IMR-90 (cell line): Measurements from ENCODE around the gene FUS.

Experiments used
- BHLHE40 ChIP-seq: fragments of 150-350 bp; IDR thresholded peaks from 2 replicates; pipeline ENCODE4 v1.6.1; 2016; ENCODE audit warnings: mild to moderate bottlenecking, low read depth, low read length
- CEBPB ChIP-seq: IDR thresholded peaks from 2 replicates; pipeline ENCODE4 v1.6.1; 2012; ENCODE audit warnings: low read depth, low read length, improper control_type of control experiment
- CTCF ChIP-seq: conservative IDR thresholded peaks from 2 replicates; pipeline ENCODE4 v1.5.1; 2012; ENCODE audit warnings: mild to moderate bottlenecking, low read depth, low read length, improper control_type of control experiment
- FOS ChIP-seq: fragments of 150-350 bp; IDR thresholded peaks from 2 replicates; pipeline ENCODE4 v1.6.1; 2016; ENCODE audit warnings: low read depth, low read length
- MAZ ChIP-seq: IDR thresholded peaks from 2 replicates; pipeline ENCODE4 v1.6.1; 2012; ENCODE audit warnings: low read depth, mild to moderate bottlenecking, low read length, improper control_type of control experiment, moderate library complexity, borderline replicate concordance
- MXI1 ChIP-seq: IDR thresholded peaks from 2 replicates; pipeline ENCODE4 v1.6.1; 2012; ENCODE audit warnings: low read depth, mild to moderate bottlenecking, low read length, moderate library complexity, borderline replicate concordance
- POLR2A ChIP-seq: IDR thresholded peaks from 2 replicates; pipeline ENCODE4 v1.6.1; 2012; ENCODE audit warnings: mild to moderate bottlenecking, low read depth, low read length
- RAD21 ChIP-seq: IDR thresholded peaks from 2 replicates; pipeline ENCODE4 v1.6.1; 2012; ENCODE audit warnings: low read length, improper control_type of control experiment
- RFX5 ChIP-seq: IDR thresholded peaks from 2 replicates; pipeline ENCODE4 v1.8.0; 2012; ENCODE audit warnings: low read depth, mild to moderate bottlenecking, low read length, moderate library complexity
- SMC3 ChIP-seq: fragments of 150-350 bp; IDR thresholded peaks from 2 replicates; pipeline ENCODE4 v1.6.1; 2016; ENCODE audit warnings: low read depth, mild to moderate bottlenecking, antibody characterized with exemption, low read length, moderate library complexity
- TF ChIP-seq, protein P1 (sequence below): fragments of 150-350 bp; IDR thresholded peaks from 2 replicates; pipeline ENCODE4 v1.6.1; 2017; ENCODE audit warnings: mild to moderate bottlenecking, antibody characterized with exemption, low read length, low read depth

DNA sequence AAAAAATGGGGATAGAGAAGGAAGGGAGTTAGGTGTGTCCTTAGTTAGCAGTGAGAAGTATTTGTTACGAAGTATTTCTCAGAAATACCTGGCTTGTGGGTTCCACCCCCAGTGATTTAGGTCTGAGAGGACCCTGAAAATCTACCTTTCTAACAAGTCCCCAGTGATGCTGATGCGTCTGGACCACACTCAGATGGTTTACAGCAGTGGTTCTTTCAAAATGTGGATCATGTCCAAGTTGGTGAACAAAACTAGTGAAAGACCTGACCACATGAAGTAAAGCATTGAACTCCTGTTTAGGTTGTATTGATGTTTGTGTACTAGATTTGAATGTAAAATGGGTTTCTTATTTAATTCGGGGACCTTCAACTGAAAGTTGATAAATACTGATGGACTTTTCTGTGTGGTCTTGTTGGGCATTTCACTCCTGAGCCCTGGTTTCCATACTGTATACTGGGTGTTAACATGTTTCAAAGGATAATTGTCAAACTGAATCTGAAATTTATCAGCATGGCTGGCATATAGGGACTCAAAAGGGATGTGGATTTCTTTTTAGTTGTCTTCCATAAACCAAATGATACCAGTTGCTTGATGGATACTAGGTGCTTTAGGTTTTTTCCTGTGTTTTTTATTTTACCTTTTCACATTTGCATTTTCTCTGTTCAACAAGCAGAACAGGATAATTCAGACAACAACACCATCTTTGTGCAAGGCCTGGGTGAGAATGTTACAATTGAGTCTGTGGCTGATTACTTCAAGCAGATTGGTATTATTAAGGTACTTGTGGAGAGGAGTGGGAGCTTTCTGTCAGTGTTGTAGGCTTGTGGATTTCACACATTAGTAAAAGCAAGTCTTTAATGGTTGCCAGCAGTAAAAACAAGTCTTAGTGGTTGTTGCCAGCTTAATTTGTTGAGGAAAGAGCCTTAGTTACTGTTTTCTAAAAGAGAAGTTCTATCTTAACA is 8.8 kb downstream of the FUS start:
- no peak for TF ChIP-seq CTCF
- TF ChIP-seq MXI1: no peak
- TF ChIP-seq MAZ: no peak
- peak; percentile 20; the same call in 1 of the 2 replicates for TF ChIP-seq POLR2A
- TF ChIP-seq CEBPB: no peak
- TF ChIP-seq BHLHE40: no peak
- TF ChIP-seq RFX5: no peak
- TF ChIP-seq SMC3: no peak
- TF ChIP-seq RAD21: no peak
- TF ChIP-seq, protein P1, sequence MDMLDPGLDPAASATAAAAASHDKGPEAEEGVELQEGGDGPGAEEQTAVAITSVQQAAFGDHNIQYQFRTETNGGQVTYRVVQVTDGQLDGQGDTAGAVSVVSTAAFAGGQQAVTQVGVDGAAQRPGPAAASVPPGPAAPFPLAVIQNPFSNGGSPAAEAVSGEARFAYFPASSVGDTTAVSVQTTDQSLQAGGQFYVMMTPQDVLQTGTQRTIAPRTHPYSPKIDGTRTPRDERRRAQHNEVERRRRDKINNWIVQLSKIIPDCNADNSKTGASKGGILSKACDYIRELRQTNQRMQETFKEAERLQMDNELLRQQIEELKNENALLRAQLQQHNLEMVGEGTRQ: no peak
- no peak for TF ChIP-seq FOS
